NOMO-1 (cell line): Measurements from ENCODE around the gene CGB5.
"Not testable (repeated sequence)": the region's sequence is repeated elsewhere in the genome, so short reads cannot be mapped to it uniquely, and the experiment has no call there.

Experiments
- DNase-seq, 2 experiments: peaks; one replicate each; lab custom pipeline; 2025; ENCODE audit not compliant: unreplicated experiment in 2 of 2; lab: John Stamatoyannopoulos, UW

CGB5 gene

DNA sequence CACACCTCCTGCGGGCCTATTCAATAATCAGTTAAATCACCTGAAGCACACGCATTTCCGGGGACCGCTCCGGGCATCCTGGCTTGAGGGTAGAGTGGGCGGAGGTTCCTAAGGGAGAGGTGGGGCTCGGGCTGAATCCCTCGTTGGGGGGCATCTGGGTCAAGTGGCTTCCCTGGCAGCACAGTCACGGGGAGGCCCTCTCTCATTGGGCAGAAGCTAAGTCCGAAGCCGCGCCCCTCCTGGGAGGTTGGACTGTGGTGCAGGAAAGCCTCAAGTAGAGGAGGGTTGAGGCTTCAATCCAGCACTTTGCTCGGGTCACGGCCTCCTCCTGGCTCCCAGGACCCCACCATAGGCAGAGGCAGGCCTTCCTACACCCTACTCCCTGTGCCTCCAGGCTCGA is at the start of gene CGB5:
Gene CGB5 (plus strand): TSS at position 301 of the 400 bp plus-strand sequence. CDS start 362 bp downstream, outside the sequence.
- not testable (repeated sequence) for DNase-seq

DNA sequence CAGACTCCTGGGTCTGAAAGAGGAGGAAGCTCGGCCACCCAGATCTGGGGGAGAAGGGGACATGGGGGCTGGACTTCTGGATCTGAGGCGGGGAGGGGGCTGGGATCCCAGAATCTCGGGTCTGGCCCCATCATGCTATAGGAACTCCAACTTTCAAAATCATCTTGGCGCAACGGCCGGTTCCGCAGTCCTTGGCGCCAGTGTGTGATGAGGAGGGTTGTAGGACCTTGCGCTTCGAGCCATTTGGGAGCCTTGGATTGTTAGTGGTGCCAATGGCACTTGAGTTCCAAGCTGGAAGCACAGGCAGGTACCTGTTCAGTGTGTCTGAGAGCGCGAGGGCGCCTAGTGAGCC is 49.6 kb upstream of the CGB5 start:
- DNase-seq: peak in 1 of 2 experiments; percentile 21

DNA sequence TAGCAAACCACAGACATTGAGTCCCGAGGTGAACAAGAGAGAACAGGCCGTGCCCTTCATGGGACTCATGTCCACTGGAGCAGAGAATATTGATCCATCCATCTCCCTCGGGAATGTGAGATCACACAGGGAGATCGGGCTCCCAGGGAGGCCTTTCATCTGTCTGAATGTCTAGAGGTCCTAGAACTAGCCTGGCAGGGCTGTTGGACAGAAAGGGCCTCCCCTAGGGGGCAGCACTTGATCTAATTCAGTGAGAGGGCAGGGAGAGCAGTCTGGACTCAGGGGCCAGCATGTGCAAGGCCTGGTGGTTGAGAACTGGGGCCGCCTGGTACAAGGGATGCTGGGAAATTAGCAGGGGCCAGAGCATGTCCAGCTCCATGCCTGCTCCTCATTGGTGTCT is 45.7 kb upstream of the CGB5 start:
- DNase-seq: no peak

DNA sequence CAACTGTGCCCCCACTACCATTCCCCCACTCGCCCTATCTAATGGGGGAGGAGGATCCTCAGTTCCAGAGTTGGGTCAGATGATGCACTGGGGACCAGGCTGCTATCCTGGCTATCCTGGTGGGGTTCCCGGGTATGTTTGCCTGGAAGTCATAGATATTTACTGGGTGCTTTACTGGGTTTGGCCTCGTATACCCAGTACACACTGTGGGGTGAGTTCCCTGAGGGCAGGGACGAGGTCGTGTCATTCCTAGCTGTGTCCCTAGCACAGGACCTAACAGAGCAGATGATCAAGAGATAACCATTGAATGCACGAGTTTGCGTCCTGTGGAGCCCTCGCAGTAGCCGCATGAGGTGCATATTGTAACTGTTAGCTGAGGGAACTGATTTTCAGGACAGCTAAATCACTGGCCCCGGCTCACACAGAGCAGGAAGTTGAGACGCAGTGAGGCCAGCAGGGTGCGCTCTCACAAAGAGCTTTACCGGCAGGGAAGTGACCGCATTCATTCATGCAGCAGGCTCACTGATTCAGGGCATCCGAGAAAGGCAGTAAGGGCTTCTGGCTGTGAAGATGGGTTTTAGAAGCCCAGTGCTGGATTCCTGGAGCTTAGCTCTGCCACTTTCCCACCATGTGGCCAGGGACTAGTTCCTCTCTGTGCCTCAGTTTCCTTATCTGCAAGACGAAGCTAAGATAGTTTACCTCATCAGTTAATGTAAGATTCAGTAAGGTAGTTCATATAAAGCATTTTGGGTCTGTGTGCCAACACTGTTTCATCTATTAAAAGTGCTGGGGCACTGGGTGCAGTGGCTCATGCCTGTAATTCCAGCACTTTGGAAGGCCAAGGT is 43.9 kb upstream of the CGB5 start:
- peak; percentile 41 to 60 for DNase-seq

DNA sequence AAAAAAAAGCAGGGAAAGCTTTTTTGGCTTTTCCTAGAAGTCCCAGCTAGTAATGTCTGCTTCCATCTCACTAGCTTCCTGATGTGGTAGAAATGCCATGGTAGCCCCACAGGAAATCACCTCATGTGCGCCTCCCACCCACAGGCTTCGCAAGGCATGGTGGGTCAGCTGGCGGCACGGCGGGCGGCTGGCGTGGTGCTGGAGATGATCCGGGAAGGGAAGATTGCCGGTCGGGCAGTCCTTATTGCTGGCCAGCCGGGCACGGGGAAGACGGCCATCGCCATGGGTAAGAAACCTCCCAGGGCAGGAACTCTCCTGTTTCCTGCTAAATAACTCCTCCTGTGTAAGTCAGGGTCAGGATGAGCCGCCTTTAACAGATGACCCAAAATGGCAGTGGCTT is 39.5 kb upstream of the CGB5 start:
- DNase-seq: no peak

DNA sequence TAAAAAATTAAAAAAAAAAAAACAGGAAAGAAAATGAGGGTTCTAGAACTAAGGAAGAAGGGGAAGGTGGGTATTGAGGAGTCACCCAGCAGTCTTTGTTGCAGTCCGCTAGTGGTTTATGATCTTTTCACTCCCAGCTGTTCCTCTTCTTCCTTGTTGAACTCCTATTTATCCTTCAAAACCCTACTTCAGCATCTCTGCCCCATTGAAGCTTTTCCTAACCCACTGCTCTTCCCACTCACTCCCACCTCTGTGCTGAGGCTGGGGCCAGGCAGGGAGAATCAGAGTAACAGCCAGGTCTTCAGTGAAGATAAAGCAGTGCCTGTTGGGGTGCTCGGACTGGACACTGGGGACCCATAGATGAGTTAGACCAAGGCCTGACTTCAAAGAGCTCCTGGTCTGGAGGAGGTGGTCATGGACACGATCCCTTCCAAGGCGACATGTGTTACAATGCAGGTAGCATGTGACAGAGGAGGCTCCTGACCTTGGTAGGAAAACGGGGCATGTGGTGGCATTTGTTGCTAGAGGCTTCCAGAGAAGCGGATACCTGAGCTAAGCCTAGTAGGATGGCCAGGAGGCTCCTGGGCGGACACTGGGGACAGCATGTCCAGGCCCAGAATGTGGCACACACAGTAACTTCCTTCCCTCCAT is 38.6 kb upstream of the CGB5 start:
- DNase-seq: no peak

DNA sequence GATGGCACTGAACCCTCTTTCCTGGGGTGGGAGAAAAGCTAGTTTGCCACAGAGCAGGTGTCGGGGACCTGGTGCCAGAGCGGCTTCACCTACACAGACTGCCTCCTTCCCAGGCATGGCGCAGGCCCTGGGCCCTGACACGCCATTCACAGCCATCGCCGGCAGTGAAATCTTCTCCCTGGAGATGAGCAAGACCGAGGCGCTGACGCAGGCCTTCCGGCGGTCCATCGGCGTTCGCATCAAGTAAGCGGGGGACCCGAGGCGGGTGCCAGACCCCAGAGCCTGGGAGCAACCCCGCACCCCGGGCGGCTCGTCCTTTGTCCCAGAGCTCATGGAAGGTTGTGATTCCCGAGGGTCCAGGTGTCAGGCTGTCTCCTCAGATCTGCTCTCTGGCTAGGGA is 36.7 kb upstream of the CGB5 start:
- no peak for DNase-seq

DNA sequence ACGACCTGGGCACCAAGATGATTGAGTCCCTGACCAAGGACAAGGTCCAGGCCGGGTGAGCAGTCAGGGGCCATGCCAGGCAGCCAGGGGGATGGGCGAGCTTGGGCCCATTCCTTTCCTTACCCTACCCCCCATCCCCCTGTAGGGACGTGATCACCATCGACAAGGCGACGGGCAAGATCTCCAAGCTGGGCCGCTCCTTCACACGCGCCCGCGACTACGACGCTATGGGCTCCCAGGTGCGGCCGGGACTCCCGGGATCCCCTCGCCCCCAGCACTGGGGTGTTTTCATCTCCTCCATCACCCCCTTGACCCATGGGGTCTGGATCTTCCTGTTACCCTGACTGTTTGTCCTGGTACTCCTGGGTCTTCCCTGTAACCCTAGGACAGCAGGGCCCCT is 33.8 kb upstream of the CGB5 start:
- DNase-seq: no peak

DNA sequence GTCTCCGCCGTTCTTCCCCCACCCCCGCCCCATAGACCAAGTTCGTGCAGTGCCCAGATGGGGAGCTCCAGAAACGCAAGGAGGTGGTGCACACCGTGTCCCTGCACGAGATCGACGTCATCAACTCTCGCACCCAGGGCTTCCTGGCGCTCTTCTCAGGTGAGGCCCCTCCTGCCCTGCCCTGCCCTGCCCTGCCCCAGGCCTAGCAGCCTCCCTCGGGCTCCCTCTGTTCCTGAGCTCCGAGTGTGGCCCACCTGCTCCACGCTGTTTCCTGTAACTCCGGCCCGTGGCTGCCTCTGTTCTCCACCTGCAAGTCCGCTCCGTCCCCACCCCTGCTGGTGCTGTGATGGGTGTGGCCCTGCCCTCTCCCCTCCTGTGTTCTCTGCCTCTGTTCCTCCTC is 33.2 kb upstream of the CGB5 start:
- DNase-seq: no peak

DNA sequence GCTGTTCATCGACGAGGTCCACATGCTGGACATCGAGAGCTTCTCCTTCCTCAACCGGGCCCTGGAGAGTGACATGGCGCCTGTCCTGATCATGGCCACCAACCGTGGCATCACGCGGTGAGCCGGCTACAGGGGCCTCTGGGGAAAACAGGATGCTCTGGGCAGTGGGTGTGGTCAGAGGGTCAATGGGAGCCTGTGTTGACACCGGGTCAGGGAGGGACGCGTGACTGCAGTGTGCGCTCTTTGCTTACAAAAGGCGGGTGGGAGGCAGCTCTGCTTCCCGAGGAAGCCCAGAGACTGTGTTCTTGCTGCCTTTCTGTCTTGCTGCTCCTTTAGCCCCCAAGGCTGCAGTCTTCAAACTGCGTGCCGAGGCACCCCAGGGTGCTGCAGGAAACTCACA is 32.5 kb upstream of the CGB5 start:
- DNase-seq: no peak

DNA sequence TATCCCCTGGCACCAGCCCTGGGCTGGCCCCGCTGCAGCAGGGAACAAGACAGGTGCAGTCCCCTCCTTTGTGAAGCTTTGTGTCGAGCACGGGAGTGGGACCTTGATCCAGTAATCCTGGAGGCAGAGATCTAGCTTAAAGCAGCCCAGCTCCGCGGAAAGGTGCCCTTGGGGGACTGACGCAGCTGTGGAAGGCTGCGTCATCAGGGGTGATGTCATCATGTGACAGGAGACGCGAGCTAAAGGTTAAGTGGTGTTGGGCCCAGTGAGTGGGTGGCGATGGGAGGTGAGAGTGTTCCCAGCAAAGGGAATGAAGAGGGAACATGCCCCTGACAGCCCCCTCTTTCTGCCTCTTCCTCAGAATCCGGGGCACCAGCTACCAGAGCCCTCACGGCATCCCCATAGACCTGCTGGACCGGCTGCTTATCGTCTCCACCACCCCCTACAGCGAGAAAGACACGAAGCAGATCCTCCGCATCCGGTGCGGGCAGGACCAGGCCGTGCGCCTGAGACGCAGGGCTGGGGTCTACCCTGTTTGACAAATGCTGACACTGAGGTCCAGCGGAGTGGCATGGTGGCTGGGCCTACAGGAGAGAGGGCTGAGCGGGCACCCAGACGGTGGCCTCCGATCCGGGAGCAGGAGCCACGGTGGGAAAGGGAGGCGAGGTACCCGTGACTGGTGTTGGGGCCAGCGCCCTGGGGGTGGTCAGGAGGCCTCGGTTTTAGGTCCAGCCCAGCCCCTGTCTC is 29.4 kb upstream of the CGB5 start:
- DNase-seq: no peak

DNA sequence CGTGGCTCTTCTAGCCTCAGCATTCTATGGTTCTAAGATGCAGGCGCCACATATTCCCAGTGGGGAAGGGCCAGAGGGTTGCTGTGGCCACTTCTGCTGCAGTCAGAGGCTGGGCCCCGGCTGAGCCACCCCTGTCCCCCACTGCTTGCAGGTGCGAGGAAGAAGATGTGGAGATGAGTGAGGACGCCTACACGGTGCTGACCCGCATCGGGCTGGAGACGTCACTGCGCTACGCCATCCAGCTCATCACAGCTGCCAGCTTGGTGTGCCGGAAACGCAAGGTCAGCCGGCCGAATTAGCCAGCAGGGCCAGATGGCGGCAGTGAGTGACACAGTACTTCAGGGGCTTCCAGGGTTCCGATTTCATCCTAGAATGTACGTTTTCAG is 28.8 kb upstream of the CGB5 start:
- DNase-seq: no peak

DNA sequence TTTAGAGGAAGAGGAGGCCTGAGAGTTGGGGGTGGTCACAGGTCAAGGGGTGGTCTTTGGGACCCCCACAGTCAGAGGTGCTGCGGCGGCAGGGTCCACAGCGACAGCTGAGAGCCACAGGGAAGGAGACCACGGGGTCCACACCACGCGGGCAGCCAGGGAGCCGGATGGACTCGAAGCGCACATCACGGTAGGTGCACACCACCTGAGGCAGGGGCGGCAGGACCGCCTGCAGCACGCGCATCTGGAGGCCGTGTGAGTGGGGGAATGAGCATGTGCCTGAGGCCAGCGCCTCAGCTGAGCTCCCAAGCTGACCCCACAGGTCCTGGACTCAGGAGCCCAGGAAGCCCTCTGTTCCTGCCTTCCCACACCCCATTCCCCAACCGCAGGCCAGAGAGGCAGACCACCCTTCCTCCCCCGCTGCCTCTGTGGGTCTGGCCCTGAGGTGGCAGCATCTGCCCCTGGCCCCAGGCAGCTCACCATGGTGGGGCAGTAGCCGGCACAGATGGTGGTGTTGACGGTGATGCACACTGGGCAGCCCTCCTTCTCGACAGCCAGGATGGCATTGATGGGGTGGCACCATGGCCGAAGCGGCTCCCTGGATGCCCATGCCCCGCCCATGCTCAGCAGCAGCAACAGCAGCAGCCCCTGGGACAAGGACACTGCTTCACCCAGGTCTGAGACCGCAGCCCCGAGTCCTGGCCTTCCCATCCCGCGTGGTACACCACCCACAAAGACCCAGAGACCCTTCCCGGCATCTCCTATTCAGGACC is 27.4 kb upstream of the CGB5 start:
- no peak for DNase-seq

DNA sequence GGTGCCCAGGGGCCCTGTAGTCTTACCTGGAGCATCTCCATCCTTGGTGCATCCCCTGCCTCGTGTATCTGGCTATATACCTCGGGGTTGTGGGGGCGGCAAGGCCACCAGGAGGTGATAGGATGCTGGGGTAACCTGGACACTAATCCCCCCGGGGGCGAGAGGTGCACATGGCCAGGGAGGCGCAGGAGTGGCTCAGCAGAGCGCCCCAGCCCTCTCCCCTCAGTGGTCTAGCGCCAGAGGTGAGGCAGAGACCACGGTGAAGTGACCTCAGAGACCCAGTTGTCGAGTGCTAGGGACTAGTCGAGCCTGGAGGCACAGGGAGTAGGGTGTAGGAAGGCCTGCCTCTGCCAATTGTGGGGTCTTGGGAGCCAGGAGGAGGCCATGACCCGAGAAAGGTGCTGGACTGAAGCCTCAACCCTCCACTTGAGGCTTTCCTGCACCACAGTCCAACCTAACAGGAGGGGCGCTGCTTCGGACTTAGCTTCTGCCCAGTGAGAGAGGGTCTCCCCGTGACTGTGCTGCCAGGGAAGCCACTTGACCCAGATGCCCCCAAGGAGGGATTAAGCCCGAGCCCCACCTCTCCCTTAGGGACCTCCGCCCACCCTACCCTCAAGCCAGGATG is 26.5 kb upstream of the CGB5 start, which contains the start of gene LHB:
Gene LHB (minus strand): TSS at position 51 of the 625 bp plus-strand sequence. CDS start 10 bp downstream, at position 41.
- DNase-seq: no peak

DNA sequence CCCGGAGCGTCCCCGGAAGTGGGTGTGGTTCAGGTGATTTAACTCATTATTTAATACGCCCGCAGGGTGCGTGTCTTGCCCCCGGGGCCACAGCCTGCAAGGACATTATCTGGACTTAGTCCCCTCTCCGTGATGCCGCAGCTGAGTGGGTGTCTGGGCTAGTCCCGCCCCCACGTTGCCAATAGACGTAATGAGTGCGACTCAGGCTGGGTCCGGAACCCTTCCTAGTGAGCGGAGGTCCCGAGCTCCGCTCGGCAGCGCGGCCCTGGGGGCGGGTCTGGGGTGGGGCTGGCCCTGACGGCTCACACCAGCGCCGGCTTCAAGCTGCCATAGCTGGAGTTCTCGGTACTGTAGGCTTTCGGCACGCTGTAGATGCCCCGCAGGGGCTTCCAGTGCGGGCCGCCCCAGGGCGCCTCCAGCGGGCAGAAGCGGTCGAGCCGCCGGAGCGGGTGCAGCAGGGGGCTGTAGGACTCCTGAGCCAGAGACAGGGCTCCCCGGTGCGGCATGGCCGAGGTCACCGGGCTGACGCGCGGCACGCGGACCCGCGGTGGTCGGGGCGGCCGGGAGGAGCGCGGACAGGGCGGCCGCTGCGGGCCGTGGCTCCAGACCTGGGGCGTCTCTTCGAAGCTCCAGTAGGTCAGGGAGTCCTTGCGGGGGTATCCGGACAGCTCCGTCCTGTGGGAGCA is 25.8 kb upstream of the CGB5 start:
- peak; percentile 56 to 61 for DNase-seq

DNA sequence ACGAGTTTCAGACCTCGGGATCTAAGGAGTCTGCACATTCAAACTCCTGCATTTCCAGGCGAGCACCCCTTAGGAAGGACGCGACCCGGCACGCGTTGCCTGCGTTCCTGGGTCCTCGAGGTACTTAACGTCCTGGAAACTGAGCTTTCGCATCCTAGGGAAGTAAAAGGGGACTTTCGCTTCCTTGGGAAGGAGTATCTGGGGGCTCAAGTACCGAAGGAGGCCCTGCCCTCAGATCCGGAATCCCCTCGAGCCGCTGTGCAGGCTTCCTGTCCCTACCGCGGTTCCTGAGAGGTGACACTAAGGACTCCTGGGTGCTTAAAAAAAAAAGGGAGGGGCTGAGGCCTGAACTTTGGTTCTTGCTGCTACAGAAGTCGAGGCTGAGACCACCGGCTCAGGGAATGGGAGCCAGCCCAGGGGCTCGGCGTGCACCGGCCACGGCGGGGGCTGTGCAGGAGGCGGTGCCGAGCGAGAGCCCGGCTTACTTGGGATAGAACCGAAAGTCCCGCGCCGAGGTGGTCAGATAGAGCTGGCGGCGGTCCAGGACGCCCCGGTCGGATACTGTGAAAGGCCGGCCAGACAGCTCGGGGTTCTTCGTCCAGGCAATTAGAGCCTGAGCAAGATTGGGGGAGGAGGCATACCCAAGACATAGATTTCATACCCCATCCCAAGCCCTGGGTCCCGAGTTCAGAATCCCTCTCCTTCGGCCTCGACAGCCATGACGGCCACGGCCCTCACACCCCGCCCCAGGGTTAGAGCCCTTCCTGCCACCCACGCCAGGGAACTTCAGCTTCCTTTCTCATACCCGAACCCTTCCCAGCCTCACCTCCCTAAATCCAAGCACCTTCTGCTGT is 25.0 kb upstream of the CGB5 start:
- DNase-seq: not testable (repeated sequence)

DNA sequence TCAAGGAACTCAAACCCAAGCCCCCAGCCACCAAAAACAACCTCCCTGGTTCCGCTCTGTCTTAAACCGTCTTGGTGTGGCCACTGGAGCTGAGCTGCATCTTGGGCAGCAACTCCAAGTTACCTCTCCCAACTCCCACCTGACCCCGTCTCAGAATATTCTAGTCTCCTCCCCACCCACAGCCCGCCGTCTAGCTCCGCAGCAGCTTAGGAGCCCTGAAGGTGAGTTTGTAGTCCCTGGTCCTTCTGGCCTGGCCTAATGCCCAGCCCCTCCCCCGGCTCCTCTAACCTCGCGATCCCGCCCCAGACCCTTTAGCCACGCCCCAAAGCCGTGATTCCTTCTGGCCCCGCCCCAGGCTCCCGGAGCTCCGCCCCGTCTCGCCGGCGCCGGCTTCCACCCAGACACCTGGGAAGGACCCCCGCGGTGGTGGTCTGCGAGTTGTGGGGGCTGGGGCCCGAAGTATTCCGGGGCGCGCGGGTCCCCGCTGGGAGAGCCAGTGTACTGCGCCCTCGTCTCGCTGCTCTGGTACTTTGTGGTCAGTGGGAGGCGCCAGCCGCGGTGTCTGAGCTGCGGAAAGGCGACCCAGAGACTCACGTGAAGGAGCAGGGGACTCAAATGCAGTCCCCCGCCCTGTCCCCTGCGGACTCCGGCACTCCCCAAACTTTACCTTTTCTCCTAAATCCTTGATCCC is 24.3 kb upstream of the CGB5 start:
- peak in 1 of 2 experiments; percentile 21 for DNase-seq

DNA sequence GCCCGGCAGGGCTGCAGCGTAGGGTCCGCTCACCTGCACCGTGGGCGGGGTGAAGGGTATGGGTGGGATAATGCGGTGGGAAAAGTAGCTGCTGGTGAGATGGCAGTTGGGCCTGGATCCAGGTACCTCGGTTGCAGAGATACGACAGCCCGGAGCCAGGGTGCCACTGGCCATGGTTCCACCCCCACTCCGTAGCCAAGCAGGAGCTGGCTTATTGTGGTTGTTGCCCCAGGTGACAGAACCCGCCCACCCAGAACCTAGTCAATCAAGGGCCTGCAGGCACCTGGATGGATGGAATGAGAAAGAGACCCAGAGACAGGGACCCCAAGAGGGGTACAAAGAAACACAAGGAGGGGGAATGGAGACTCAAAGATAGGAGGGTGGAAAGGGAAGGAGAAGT is 23.3 kb upstream of the CGB5 start:
- DNase-seq: no peak
